Activated T-helper 1 cell treated with anti-CD3 and anti-CD28 coated beads, Interleukin-2, amount 50 U/mL, for 16 hours (primary cell): ENCODE results near the gene SAA4.
"Not testable (repeated sequence)": the region's sequence is repeated elsewhere in the genome, so short reads cannot be mapped to it uniquely, and the experiment has no call there.

Experiments used
- DNase-seq, 2 donors: peaks; one replicate each; pipeline ENCODE4 v3.0.0-alpha.2; 2020; ENCODE audit warnings: low read depth in 1 of 2, low spot score in 1 of 2

SAA4 gene, protein sequence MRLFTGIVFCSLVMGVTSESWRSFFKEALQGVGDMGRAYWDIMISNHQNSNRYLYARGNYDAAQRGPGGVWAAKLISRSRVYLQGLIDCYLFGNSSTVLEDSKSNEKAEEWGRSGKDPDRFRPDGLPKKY

GRCh38 chr11:18236664-18237356 lies at the start of gene SAA4:
TSS of gene SAA4 (minus strand) at chr11:18236802. CDS start at chr11:18235926, 876 bp downstream.
- DNase-seq, result no peak

DNA sequence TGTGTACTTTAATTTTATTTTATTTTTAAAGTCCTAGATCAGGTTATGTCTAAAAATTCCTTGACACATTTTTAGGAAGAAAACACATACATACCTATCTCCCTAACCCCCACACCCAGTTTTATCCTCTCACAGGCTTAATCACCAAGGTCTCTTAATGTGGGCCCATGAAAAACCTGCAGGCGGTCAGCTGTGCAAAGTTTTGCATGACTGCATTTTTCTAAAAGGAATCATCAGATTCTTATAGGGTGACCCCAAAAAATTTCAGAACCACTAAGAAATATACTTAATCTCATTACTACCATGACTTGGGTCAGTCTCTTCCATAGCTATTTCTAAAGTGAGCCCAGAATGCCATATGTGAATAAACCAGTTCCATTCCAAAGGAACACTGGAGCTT lies 49.2 kb upstream of the SAA4 start:
- DNase-seq, result no peak

DNA sequence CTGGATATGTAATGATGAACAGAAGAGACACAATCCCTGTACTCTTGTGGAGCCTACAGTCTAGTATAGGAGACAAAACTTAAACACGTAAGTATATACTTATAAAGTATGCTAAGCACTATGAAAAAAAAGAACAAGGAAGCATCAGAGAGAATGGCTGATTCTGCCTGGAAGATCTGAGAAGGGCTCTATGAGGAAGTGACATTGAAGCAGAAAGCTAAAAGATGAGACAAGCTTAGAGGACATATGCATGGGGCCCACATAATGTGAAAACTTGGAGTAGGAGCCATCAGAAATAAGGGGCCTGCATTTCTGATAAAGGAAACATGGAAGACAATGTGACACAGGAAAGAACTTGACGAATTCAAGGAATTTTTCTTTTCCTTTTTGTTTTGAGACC lies 46.0 kb upstream of the SAA4 start:
- DNase-seq, result no peak

GRCh38 chr11:18280438-18281045 lies 43.9 kb upstream of the SAA4 start:
- DNase-seq, result no peak

DNA sequence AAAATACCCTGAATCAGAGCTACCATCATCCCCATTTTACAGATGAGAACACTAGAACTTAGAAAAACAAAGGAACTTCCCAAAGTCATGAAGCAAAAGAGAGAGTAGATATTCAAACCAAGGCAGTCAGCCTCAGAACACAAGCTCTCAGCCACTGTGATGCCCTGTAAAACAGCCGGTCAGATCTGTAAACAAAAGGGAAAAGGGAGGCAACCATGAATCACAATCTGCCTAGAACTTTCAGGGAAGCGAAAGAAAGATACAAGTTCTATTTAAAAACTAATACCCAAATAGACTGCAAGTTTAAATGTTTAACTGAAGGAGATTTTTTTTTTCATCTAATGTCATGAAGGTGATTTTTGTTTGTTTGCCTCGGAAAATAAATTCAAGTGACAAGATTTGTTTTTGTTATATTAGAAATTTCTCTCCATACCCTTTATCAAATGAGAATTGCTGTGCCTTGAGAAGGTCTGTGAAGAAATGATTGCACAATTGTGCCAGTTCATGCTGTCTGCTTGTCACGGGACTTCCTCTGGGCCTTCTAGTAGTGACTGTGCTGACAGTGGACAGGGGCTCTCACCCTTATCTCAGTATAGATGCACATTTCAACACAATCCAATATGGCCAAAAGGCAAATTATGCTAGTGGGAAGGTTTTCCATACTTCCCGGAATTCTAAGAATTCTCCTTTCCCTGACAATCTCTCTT lies 41.1 kb upstream of the SAA4 start:
- DNase-seq, result no peak

DNA sequence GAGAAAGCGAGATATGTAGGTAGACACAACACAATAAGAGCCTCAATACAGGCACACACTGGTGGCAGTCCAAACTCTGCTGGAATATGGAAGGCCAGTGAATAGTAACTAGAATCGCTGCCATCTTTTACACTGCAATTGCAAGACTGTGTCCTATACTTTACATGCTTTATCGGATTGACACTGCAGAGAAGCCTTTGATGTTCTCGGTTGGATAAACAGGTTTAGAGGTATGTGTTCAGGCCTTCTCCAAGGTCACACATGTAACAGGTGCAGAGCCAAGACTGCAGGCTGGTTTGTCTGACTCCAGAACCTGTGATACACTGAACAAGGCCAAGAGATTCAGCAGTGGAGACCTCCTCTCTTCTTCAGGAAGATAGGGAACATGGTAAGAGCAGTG lies 34.6 kb upstream of the SAA4 start:
- DNase-seq, result no peak

- DNase-seq, result no peak
Observed at GRCh38 chr11:18270102-18270501, 33.5 kb upstream of the SAA4 start.

DNA sequence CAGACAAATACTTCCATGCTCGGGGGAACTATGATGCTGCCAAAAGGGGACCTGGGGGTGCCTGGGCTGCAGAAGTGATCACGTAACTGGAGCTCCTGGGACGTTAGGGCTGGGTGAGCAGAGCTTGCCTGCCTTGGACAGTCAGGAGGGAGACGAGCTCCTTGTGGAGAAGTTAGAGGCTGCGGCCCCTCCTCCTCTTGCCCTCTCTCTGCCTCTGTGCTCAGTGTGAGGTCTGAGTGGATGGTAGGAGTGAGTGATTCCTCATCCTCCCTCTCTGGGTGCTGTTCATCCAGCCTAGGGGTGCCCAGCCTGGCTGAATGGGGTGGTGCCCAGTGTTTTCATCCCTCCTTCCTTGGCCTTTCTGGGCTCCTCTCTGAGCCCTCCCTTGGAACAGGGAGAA lies 32.6 kb upstream of the SAA4 start:
- not testable (repeated sequence) for DNase-seq

GRCh38 chr11:18267335-18268133 lies 30.9 kb upstream of the SAA4 start:
- DNase-seq, result not testable (repeated sequence)

GRCh38 chr11:18265949-18266348 lies 29.3 kb upstream of the SAA4 start, which contains the start of gene SAA1:
TSS of gene SAA1 (plus strand) at chr11:18266264. CDS start at chr11:18266888, 624 bp downstream.
- no peak for DNase-seq

DNA sequence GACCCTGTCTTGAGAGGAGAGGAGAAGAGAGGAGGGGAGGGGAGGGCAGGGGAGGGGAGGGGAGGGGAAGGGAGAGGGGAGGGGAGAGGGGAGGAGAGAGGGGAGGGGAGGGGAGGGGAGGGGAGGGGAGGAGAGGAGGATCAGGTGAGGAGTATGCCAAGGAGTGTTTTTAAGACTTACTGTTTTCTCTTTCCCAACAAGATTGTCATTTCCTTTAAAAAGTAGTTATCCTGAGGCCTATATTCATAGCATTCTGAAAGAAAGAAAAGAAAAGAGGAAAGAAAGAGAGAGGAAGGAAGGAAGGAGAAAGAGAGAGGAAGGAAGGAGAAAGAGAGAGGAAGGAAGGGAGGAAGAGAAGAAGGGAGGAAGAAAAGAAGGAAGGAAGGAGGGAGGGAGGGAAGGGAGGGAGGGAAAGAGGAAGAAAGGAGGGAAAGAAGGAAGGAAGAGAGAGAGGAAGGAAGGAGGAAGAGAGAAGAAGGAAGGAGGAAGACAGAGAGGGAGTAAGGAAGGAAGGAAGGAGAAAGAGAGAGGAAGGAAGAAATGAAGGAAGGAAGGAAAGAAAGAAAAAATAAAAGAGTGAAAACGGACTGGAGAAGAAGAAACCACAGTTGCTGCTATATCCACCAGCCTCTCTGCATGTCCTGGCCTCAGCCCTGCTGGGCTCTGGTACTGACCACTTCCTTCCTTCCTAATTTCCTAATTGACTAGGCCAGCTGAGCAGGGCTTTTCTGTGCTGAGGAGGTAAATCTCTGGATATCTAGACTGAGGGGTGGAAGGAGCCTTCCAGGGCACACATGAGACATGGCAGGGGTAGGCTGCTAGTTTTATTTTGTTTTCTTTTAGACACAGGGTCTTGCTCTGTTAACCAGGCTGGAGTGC lies 28.3 kb upstream of the SAA4 start:
- no peak for DNase-seq

DNA sequence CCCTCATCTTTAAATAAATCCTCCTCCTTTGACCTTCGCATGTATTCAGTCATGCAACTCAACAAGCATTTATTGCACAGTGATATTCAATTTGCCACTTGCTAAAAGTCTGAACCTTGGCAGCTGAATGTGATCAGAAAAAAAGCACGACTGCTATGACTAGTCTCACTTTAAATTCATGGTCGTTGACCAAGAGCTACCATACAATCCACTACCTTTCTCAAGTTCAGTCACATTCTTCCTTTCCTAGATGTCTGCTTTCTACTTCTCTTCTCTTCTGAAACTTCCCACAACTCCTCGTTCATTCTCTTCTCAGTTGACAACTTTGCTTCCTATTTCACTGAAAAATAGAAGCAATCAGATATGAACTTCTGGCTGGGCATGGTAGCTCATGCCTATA lies 27.4 kb upstream of the SAA4 start:
- DNase-seq, result no peak

DNA sequence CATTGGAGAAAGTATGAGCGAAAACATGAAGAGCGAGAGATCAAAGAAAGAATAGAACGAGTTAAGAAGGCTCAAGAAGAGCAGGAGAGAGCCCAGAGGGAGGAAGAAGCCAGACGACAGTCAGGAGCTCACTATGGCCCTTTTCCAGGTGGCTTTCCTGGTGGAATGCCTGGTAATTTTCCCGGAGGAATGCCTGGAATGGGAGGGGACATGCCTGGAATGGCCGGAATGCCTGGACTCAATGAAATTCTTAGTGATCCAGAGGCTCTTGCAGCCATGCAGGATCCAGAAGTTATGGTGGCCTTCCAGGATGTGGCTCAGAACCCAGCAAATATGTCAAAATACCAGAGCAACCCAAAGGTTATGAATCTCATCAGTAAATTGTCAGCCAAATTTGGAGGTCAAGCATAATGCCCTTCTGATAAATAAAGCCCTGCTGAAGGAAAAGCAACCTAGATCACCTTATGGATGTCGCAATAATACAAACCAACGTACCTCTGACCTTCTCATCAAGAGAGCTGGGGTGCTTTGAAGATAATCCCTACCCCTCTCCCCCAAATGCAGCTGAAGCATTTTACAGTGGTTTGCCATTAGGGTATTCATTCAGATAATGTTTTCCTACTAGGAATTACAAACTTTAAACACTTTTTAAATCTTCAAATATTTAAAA lies 26.2 kb upstream of the SAA4 start:
- DNase-seq, result not testable (repeated sequence)

DNA sequence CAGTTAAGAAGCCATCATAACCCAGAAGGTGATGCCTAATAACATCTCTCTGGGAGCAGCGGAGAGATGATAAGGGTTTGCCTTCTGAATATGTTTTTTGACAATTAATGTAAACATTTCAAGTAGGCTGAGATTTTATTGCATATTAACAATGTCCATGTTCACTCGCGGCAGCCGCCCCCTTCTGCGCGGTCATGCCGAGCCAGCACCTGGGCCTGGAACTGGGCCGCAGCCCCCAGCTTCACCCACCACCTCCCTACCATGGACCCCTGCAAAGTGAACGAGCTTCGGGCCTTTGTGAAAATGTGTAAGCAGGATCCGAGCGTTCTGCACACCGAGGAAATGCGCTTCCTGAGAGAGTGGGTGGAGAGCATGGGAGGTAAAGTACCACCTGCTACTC lies 25.1 kb upstream of the SAA4 start:
- DNase-seq, result no peak

GRCh38 chr11:18259259-18259658 lies 22.7 kb upstream of the SAA4 start:
- DNase-seq, result no peak

GRCh38 chr11:18254781-18255361 lies 18.3 kb upstream of the SAA4 start:
- DNase-seq, result no peak

GRCh38 chr11:18253778-18254338 lies 17.3 kb upstream of the SAA4 start:
- DNase-seq, result no peak

- DNase-seq, result no peak
Observed at GRCh38 chr11:18253233-18253632, 16.6 kb upstream of the SAA4 start.

GRCh38 chr11:18248561-18248960 lies 12.0 kb upstream of the SAA4 start, which contains the start of gene SAA2:
TSS of gene SAA2 (minus strand) at chr11:18248668. CDS start at chr11:18248011, 657 bp downstream.
- DNase-seq, result no peak
